Activated CD4-positive, alpha-beta T cell treated with anti-CD3 and anti-CD28 coated beads, Interleukin-2, amount 10 ng/mL, durations not matched to agents 24 days and 14 days (primary cell): ENCODE data around the gene EDIL3. TPM values are rescaled to one million over a fixed set of nuclear protein-coding genes. Genes with fewer than 3 reads are reported as not detected.
"Not testable (repeated sequence)": the region's sequence is repeated elsewhere in the genome, so short reads cannot be mapped to it uniquely, and the experiment has no call there.

Experiments used
- DNase-seq: peaks from one replicate; pipeline ENCODE4 v3.0.0; 2022
- H3K27ac Mint-ChIP-seq: one replicate; pipeline ENCODE4 v1.8.0; 2022; ENCODE audit warnings: mild to moderate bottlenecking, mixed read lengths
- H3K27me3 Mint-ChIP-seq: one replicate; pipeline ENCODE4 v1.8.0; 2022; ENCODE audit warnings: mixed read lengths
- H3K36me3 Mint-ChIP-seq: one replicate; pipeline ENCODE4 v1.8.0; 2022; ENCODE audit warnings: low read depth, mild to moderate bottlenecking, mixed read lengths
- H3K4me1 Mint-ChIP-seq: one replicate; pipeline ENCODE4 v1.8.0; 2021; ENCODE audit warnings: mixed read lengths
- H3K4me3 Mint-ChIP-seq: one replicate; pipeline ENCODE4 v1.8.0; 2022; ENCODE audit warnings: mild to moderate bottlenecking, moderate library complexity, mixed read lengths
- H3K9me3 Mint-ChIP-seq: one replicate; pipeline ENCODE4 v1.8.0; 2021; ENCODE audit warnings: mixed read lengths
- intact Hi-C: fragments of 100-400 bp; cut with micrococcal nuclease; formaldehyde crosslinking; loops from one replicate; pipeline ENCODE4 v1.15.1; 2023
- total RNA-seq: library from RNA; stranded (reverse); gene quantifications from 2 replicates; pipeline ENCODE4 v1.2.3, GENCODE V29; 2022

Gene EDIL3
- total RNA-seq, 1 donor from 2014 or later, result not detected

DNA sequence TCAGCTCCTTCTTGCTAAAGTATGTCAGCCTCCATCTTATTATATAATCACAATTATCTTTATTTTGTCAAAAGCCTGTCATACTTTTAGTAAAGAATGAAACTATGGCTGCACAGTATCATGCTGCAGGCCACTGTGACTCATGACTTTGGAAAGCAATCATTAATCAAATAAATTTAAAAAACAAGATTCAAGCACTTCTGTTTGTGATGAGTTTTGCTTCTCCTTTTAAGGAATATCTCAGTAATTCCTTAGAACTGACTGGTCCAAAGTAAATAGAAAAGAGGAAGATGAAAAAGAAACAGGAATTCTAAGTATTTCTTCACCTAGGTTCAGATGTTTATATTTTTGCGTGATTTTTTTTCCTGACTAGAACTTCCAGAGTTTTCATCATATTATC lies 83.1 kb downstream of the EDIL3 start:
- DNase-seq, result no peak
- no peaks in the 10 kb centered on the region for H3K9me3 Mint-ChIP-seq
- intact Hi-C loops, result no loop called here
- H3K36me3 Mint-ChIP-seq, result no peaks in the 10 kb centered on the region
- H3K27ac Mint-ChIP-seq, result no peak overlapping the region
- no peaks in the 10 kb centered on the region for H3K4me1 Mint-ChIP-seq
- H3K4me3 Mint-ChIP-seq, result no peak overlapping the region
- H3K27me3 Mint-ChIP-seq, result no peaks in the 10 kb centered on the region

DNA sequence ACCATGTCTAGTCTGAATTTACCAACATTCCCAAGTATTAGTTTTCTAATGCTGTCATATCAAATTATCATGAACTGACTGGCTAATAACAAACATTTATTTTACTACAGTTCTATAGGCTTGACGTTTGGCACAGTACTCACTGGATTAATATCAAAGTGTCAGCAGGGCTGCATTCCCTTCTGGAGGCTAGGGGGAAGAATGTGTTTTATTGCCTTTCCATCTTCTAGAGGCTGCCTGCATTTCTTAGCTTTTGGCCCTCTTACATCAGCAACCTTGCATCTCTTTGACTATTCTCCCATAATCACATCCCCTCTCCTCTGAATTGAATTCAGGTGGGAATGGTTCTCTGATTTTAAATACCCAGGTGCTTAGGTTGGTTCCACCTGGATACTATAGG lies 84.7 kb downstream of the EDIL3 start:
- no peaks in the 10 kb centered on the region for H3K27me3 Mint-ChIP-seq

DNA sequence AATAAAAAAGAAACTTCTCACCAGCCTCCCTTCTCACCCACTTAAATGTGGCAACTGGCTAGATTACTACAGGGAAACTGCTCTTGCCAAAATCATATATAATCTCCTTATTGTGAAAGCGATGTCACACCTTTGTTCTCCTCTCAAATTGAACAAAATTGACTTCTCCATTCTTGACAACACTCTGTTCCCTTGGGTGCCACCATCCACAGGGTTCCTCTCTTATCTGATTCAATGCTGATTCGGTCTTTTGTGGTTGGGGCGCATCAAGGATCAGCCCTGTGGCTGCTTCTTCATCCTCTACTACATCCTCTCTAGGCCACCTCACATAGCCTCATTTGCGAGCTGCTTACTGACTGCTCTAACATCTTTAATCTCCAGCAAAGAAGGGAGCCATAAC lies 86.1 kb downstream of the EDIL3 start:
- Mint-ChIP-seq H3K27ac (no peak overlapping the region), H3K36me3 (no peaks in the 10 kb centered on the region), H3K4me3 (no peak overlapping the region), H3K4me1 (no peaks in the 10 kb centered on the region), H3K9me3 (no peaks in the 10 kb centered on the region), H3K27me3 (no peaks in the 10 kb centered on the region)
- DNase-seq, result no peak
- intact Hi-C loops, result no loop called here

More for the DNA sequence above, 84.7 kb downstream of the EDIL3 start:
- Mint-ChIP-seq H3K9me3 (no peaks in the 10 kb centered on the region), H3K4me1 (no peaks in the 10 kb centered on the region), H3K27ac (no peak overlapping the region), H3K4me3 (no peak overlapping the region), H3K36me3 (no peaks in the 10 kb centered on the region)
- DNase-seq, result no peak
- intact Hi-C loops, result no loop called here

DNA sequence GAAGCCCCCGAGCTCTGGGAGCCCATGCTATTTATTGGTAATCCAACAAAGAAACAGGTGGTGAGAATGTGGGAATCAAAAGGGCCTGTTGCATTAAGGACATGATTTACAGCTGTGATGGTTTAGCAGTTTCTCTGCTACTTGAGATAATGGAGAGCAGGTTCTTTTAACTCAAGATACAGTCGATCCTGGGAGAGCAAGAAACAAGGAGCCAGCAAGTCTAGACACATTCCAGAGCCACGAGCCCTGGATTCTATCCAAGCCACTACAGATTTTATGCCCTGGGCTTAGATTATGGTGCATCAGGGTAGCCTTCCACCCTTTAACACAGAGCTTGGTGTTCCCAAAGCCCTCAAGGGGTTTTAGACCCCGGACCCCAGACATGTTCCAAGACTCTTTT lies 87.0 kb downstream of the EDIL3 start:
- H3K9me3 Mint-ChIP-seq, H3K27me3 Mint-ChIP-seq, H3K4me1 Mint-ChIP-seq, H3K36me3 Mint-ChIP-seq, DNase-seq, H3K27ac Mint-ChIP-seq, H3K4me3 Mint-ChIP-seq, intact Hi-C loops: not testable (repeated sequence)

DNA sequence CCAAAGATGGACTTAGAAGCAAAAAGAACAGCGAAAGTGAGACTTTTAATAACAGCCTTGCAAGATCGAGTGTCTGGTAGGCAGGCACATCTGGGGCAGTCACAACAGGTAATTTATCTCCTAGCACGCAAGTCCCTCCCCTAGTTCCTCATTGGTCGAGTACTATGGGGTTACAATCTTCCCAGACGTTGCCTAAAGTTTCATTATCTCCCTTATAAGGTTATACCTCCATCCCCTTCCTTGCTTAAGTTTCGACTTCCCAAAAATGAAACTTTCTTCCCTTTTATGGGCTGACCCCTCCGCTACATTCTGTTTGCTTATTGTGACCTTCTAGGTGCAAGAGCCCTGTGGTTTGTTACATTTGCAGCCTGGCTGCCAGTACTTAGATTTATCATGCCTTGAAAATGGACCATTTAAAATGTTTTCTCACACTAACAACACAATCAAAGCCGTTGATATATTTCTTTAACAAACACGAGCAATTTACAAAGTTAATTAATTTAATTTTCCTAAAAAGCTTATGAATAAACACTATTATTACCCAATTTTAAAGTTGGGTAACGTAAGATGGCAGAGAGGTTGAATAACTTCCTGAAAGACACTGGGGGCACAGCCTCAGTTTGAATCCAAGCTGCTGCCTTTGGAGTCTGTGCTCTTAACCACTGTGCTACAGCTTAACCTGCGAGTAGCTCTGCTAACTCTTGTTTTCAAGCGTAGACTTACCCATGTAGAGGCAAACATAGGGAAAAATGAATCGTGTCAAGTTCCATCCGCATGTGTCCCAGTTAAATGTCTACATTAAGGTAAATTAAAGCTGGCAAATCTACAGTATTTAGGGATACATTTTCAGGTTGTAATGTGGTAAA lies 91.7 kb downstream of the EDIL3 start:
- Mint-ChIP-seq H3K36me3 (no peaks in the 10 kb centered on the region), H3K4me3 (no peak overlapping the region), H3K27ac (no peak overlapping the region), H3K9me3 (no peaks in the 10 kb centered on the region), H3K4me1 (peaks cover 2% of the 10 kb centered on the region), H3K27me3 (no peaks in the 10 kb centered on the region)
- DNase-seq, result no peak
- intact Hi-C loops, result no loop called here

DNA sequence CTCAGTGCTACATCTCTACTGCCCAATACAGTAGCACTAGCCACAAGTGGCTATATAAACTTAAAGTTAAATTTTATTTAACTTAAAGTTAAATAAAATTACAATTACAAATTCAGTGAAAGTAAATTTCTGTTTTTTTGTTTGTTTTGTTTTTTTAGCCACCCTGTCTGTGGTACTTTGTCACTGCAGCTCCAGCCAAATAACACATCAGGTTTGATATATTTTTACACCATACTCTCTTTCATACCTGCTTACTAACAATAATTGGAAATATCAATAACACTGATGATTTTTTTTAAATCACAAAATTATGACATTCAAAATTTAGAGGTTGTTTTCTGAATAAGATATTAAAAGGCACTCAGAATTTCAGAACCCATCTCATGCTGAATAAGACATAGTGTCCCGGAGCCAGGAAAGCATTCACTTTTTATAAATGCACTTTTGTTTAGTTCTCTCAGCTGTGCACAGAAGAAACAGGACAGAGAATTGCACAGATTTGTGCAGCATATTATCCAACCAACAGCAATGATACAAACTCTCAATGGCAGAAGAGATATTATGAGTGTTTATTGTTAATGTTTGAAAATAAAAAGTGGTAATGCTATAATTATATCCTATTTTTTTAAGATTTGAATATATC lies 92.6 kb downstream of the EDIL3 start:
- intact Hi-C loops, result no loop called here
- Mint-ChIP-seq H3K4me3 (no peak overlapping the region), H3K9me3 (no peaks in the 10 kb centered on the region), H3K36me3 (no peaks in the 10 kb centered on the region), H3K4me1 (peaks cover 5% of the 10 kb centered on the region), H3K27me3 (no peaks in the 10 kb centered on the region), H3K27ac (no peak overlapping the region)
- DNase-seq, result no peak

DNA sequence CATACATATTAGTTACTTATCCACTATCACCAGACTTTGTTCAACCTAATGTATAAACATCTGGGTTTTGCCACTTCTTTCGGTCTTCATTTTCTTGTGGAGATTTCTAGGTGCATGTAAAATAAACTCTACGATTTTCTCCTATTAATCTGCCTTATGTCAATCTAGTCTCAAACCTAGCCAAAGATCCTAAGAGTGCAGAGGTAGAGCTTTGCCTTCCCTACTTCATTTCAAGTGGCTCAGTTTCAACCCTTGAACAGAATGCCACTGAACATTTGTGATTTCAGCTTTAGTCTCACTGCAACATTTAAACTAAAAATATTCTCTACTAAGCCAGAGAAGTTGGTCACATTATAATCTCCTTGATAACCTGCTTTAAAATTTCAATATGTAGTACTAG lies 94.0 kb downstream of the EDIL3 start:
- Mint-ChIP-seq H3K27me3 (no peaks in the 10 kb centered on the region), H3K9me3 (no peaks in the 10 kb centered on the region), H3K27ac (no peak overlapping the region), H3K4me1 (peaks cover 5% of the 10 kb centered on the region), H3K36me3 (no peaks in the 10 kb centered on the region), H3K4me3 (no peak overlapping the region)
- no peak for DNase-seq
- intact Hi-C loops, result no loop called here

DNA sequence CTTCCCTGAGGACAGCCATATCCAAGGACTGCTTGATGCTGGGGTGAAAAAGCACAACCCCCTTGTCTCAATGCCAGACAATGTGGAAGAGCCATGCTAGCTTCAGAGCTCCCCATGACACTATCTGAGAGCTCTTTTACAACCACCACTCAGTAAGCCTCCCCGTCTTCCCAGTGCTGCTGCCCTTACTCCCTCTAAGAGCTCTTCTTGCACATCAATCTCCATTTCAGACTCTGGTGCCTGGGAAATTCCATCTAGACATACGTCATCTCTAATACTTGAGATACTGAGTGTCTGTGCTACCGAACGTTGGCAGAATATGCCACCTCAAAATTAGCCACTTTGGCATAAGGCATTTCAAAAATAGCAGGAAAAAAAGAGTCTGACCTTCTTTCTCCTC lies 94.5 kb downstream of the EDIL3 start:
- peaks cover 5% of the 10 kb centered on the region for H3K4me1 Mint-ChIP-seq

DNA sequence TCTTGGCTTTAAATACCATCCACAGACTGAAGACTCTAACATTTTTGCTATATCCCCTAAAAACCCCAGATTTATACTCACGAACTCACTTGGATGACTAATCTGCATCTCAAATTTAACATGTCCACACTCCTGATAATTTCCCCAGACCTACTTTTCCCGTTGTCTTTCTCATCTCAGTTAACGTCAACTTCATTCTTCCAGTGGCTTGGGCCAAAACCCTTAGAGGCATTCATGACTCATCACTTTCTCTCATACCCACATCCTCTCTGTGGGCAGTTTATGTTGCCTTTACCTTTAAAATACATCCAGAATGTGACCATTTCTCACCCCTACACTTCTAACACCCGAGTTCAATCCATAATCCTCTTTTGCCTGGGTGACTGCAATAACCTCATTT lies 96.7 kb downstream of the EDIL3 start:
- intact Hi-C loops, result no loop called here
- Mint-ChIP-seq H3K27ac (no peak overlapping the region), H3K27me3 (no peaks in the 10 kb centered on the region), H3K9me3 (no peaks in the 10 kb centered on the region), H3K4me1 (peaks cover 5% of the 10 kb centered on the region), H3K4me3 (no peak overlapping the region), H3K36me3 (no peaks in the 10 kb centered on the region)
- DNase-seq, result no peak

More for the DNA sequence above, 94.5 kb downstream of the EDIL3 start:
- intact Hi-C loops, result no loop called here
- no peak for DNase-seq
- Mint-ChIP-seq H3K9me3 (no peaks in the 10 kb centered on the region), H3K4me3 (no peak overlapping the region), H3K36me3 (no peaks in the 10 kb centered on the region), H3K27me3 (no peaks in the 10 kb centered on the region), H3K27ac (no peak overlapping the region)

DNA sequence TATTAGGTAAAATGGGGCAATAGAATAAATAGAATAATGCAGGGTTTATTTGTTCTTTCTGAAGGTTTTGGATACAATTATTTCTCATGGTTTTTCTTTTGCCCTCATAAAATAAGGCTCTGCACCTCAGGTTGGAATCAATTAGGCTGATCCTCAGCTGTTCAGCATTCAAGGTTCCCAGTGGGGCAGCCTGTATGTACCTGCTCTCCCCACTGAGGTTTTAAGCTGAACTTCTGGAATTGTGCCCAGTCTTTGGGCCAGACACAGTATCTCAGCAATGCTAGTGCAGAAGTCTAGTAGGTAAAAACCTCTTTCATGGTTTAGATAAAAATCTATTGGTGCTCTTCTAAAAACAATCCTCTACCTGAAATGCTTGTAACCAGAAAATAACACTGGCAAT lies 98.0 kb downstream of the EDIL3 start:
- DNase-seq, result no peak
- peaks cover 5% of the 10 kb centered on the region for H3K4me1 Mint-ChIP-seq

DNA sequence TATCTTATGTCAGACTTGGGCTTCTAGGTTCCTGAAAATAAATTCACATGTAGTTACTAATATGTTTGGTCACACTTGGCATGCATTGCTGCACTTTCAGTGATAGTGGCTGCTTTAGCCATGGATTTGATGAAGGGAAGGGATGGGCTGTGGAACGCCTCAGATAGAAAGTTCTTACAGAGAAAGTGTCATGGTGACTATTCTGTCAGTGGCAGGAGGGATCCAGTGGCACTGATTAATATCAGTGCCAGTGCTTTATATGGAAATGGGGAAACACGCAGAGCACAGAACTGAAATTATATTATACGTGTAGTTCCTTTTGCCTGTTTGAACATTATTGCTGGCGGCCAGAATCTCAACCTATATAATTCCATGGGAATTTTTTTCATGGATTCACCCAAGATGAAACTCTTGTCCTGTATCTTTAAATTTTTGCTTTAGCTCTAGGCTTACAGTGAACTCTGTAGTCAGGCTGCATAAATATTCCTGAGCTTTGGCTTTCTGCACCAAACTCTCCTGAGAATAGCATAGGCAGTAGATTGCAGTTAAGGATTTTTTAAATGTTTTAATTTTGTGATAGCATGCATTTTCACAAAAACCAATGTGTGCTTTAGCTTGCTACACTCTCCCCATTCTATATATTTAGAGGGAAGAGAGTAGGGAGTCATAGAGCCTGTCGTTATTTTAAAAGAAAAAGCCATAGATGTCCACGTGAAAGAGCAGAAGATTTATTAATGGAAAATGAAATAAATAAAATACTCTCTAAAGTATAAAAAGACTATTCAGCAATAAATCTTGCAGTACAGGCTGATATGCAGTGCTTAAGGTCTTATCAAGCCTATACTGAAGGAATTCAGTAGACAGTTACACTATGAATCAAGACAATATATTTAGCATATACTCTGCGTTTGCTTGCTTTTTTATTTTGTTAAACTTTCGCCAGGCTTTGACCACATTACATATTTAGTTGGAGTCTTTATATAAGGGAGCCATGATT lies 98.7 kb downstream of the EDIL3 start:
- Mint-ChIP-seq H3K27me3 (no peaks in the 10 kb centered on the region), H3K9me3 (no peaks in the 10 kb centered on the region), H3K27ac (no peak overlapping the region), H3K4me3 (no peak overlapping the region), H3K4me1 (peaks cover 5% of the 10 kb centered on the region), H3K36me3 (no peaks in the 10 kb centered on the region)
- intact Hi-C loops, result no loop called here
- DNase-seq, result no peak

More for the DNA sequence above, 98.0 kb downstream of the EDIL3 start:
- intact Hi-C loops, result no loop called here
- Mint-ChIP-seq H3K9me3 (no peaks in the 10 kb centered on the region), H3K27me3 (no peaks in the 10 kb centered on the region), H3K4me3 (no peak overlapping the region), H3K27ac (no peak overlapping the region), H3K36me3 (no peaks in the 10 kb centered on the region)

DNA sequence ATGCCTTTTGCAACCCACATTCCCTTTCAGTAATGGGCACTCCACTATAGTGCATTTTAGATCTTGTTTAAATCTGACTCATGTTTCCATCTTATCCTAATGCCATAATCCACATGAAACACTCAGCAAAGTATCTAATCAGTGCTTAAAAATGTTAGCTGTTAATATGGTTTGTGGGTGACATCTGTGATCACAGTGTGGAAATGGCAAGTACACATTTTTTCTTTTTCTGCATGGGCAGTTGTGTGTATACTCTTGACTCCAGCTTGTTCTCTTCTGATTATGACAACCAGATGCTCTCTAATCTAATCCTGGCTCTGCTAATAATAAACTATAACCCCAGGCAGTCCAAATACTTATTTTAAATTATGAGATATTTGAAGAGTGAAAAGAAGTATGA lies 103.3 kb downstream of the EDIL3 start:
- no peak overlapping the region for H3K4me3 Mint-ChIP-seq
- no peaks in the 10 kb centered on the region for H3K27me3 Mint-ChIP-seq
- no peak for DNase-seq
- no peaks in the 10 kb centered on the region for H3K4me1 Mint-ChIP-seq
- no peaks in the 10 kb centered on the region for H3K36me3 Mint-ChIP-seq
- intact Hi-C loops, result no loop called here
- H3K27ac Mint-ChIP-seq, result no peak overlapping the region
- H3K9me3 Mint-ChIP-seq, result no peaks in the 10 kb centered on the region

DNA sequence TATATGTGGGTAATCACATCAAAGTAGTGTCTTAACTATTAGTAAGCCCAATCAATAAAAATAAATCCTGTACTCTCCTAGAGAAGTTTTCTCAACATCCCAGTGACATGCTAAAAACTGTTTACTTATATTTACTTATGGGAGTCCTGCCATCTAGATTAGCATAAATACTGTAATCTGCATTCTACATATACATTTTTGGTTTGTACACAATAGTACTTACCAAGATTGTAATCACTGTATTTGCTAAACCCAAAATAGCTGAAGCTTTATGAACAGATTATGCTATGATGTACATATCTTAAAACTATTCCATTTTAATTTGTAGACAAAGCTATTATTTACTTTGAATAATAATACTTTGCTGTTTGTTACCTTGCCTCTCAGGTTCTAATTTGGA lies 105.4 kb downstream of the EDIL3 start:
- no peak for DNase-seq
- Mint-ChIP-seq H3K4me3 (no peak overlapping the region), H3K4me1 (no peaks in the 10 kb centered on the region), H3K9me3 (no peaks in the 10 kb centered on the region), H3K36me3 (no peaks in the 10 kb centered on the region), H3K27ac (no peak overlapping the region), H3K27me3 (no peaks in the 10 kb centered on the region)
- intact Hi-C loops, result no loop called here

DNA sequence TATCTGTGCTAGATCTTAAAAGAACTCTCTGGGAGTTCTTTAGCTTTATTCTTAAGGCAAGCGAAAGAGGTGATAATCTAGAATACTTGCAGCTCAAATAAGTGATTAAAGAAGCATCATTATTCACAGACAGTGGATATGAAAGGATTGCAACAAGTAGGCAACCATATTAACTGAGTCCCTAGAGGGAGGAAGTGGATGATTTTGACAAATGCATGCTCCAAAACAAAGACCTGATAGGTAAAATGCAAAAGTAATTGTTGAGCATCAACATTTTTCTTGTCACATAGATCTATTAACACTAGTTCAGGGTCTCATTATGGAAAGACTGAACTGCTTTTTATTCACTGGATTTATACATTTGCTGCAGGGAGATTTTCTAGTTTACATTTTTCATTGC lies 109.1 kb downstream of the EDIL3 start:
- intact Hi-C loops, result no loop called here
- Mint-ChIP-seq H3K27me3 (no peaks in the 10 kb centered on the region), H3K36me3 (no peaks in the 10 kb centered on the region), H3K4me1 (no peaks in the 10 kb centered on the region), H3K4me3 (no peak overlapping the region), H3K9me3 (no peaks in the 10 kb centered on the region), H3K27ac (no peak overlapping the region)
- DNase-seq, result no peak
